Measurements from ENCODE around the gene NANOGP8.

Gene NANOGP8

GRCh38 chr15:35080226-35080625 lies 4.9 kb downstream of the NANOGP8 start:
- no peak for TF ChIP-seq CTCF (conservative IDR thresholded peaks at IDR 0.05)

GRCh38 chr15:35078221-35078915 lies 6.7 kb downstream of the NANOGP8 start:
- no peak overlapping the region for H3K27ac ChIP-seq
- peak; percentile 81 for TF ChIP-seq CTCF (conservative IDR thresholded peaks at IDR 0.05)

More at GRCh38 chr15:35080226-35080625, 4.9 kb downstream of the NANOGP8 start:
- H3K27ac ChIP-seq = no peak overlapping the region

- H3K27ac ChIP-seq = no peak overlapping the region
- TF ChIP-seq CTCF (conservative IDR thresholded peaks at IDR 0.05) = no peak
These were observed 14.0 kb downstream of the NANOGP8 start for GRCh38 chr15:35071106-35071505.

GRCh38 chr15:35068846-35069475 lies 16.1 kb downstream of the NANOGP8 start:
- no peak for TF ChIP-seq CTCF (conservative IDR thresholded peaks at IDR 0.05)
- H3K27ac ChIP-seq = no peak overlapping the region

GRCh38 chr15:35067496-35068347 lies 17.4 kb downstream of the NANOGP8 start:
- TF ChIP-seq CTCF (conservative IDR thresholded peaks at IDR 0.05) = no peak
- H3K27ac ChIP-seq = peak overlapping the region; percentile 6; the same call in 1 of the 2 replicates

GRCh38 chr15:35066094-35066493 lies 19.0 kb downstream of the NANOGP8 start:
- TF ChIP-seq CTCF (conservative IDR thresholded peaks at IDR 0.05) = no peak
- H3K27ac ChIP-seq = no peak overlapping the region

- no peak for TF ChIP-seq CTCF (conservative IDR thresholded peaks at IDR 0.05)
- no peak overlapping the region for H3K27ac ChIP-seq
These were observed 20.4 kb downstream of the NANOGP8 start for GRCh38 chr15:35064576-35065190.
